HepG2 (cell line): ENCODE data around the gene TPGS1. TPM values are rescaled to one million over a fixed set of nuclear protein-coding genes. Genes with fewer than 3 reads are reported as not detected.

ENCODE experiments used
- AHR ChIP-seq: IDR thresholded peaks from 2 replicates; pipeline ENCODE4 v1.6.1; 2018; ENCODE audit warnings: missing genetic modification reagents, missing compliant biosample characterization
- ARID4A ChIP-seq: sonication (generic); formaldehyde crosslinking; IDR thresholded peaks from 2 replicates; pipeline ENCODE4 v1.5.0; 2020; ENCODE audit warnings: mild to moderate bottlenecking, missing genetic modification reagents, borderline replicate concordance
- ARID5B ChIP-seq: IDR thresholded peaks from 2 replicates; pipeline ENCODE4 v1.4.0; 2020; ENCODE audit warnings: mild to moderate bottlenecking, missing genetic modification reagents
- ATF3 ChIP-seq: sonication (generic); formaldehyde crosslinking; IDR thresholded peaks from 2 replicates; pipeline ENCODE4 v1.4.0; 2020; ENCODE audit warnings: missing genetic modification reagents
- CBFB ChIP-seq: sonication (generic); formaldehyde crosslinking; IDR thresholded peaks from 2 replicates; pipeline ENCODE4 v1.4.0; 2020; ENCODE audit warnings: missing genetic modification reagents
- FOSL1 ChIP-seq: sonication (generic); formaldehyde crosslinking; IDR thresholded peaks from 2 replicates; pipeline ENCODE4 v1.9.0; 2021; ENCODE audit warnings: missing genetic modification reagents, borderline replicate concordance
- FOXP4 ChIP-seq: sonication (generic); formaldehyde crosslinking; IDR thresholded peaks from 2 replicates; pipeline ENCODE4 v1.4.0; 2020; ENCODE audit warnings: missing genetic modification reagents
- HOXA5 ChIP-seq: sonication (generic); formaldehyde crosslinking; IDR thresholded peaks from 2 replicates; pipeline ENCODE4 v1.4.0; 2020; ENCODE audit warnings: missing genetic modification reagents
- POLR2G ChIP-seq: fragments of 200-400 bp; formaldehyde crosslinking; IDR thresholded peaks from 2 replicates; pipeline ENCODE4 v1.6.1; 2018; ENCODE audit warnings: mild to moderate bottlenecking, low read depth, low read length, moderate library complexity
- TARDBP ChIP-seq: sonication (generic); formaldehyde crosslinking; IDR thresholded peaks from 2 replicates; pipeline ENCODE4 v1.8.0; 2022; ENCODE audit warnings: mild to moderate bottlenecking, missing genetic modification reagents
- TFE3 ChIP-seq: IDR thresholded peaks from 2 replicates; pipeline ENCODE4 v1.6.1; 2016
- XRCC5 ChIP-seq: fragments of 200-400 bp; formaldehyde crosslinking; optimal IDR thresholded peaks from 2 replicates; pipeline ENCODE3; 2017; ENCODE audit warnings: mild to moderate bottlenecking, low read length
- ZMYM4 ChIP-seq: sonication (generic); formaldehyde crosslinking; IDR thresholded peaks from 2 replicates; pipeline ENCODE4 v1.8.1; 2023; ENCODE audit warnings: mild to moderate bottlenecking, missing genetic modification reagents
- ZNF260 ChIP-seq: sonication (generic); formaldehyde crosslinking; IDR thresholded peaks from 2 replicates; pipeline ENCODE4 v1.4.0; 2020; ENCODE audit warnings: missing genetic modification reagents, low read depth, mild to moderate bottlenecking, borderline replicate concordance
- ZNF543 ChIP-seq: sonication (generic); formaldehyde crosslinking; IDR thresholded peaks from 2 replicates; pipeline ENCODE4 v1.4.0; 2020; ENCODE audit warnings: mild to moderate bottlenecking, missing genetic modification reagents
- ZSCAN25 ChIP-seq: sonication (generic); formaldehyde crosslinking; IDR thresholded peaks from 2 replicates; pipeline ENCODE4 v1.8.0; 2022; ENCODE audit warnings: mild to moderate bottlenecking, missing genetic modification reagents
- ZSCAN9 ChIP-seq: IDR thresholded peaks from 2 replicates; pipeline ENCODE4 v1.6.1; 2016; ENCODE audit warnings: borderline replicate concordance
- polyA plus RNA-seq, 8 experiments: library from polyadenylated mRNA; depleted of rRNA in 3 of 8; stranded (reverse) in 7 of 8; unstranded in 1 of 8; fragments of >200 nt; fragmentation: Illumina TruSeq in 4 of 8; extraction: Trizol in 4 of 8; gene quantifications; 2 replicates each; pipeline versions ENCODE4 v1.2.1 to v1.2.3, GENCODE V29; 2011 to 2016; ENCODE audit warnings: low read depth in 4 of 8, missing spikeins in 1 of 8, mixed read lengths in 1 of 8; ENCODE audit not compliant: insufficient read depth in 1 of 8
- total RNA-seq, 5 experiments: library from RNA; depleted of rRNA; stranded (reverse); fragments of >200 nt; fragmentation: Illumina TruSeq; extraction: Trizol; gene quantifications; 2 replicates each; pipeline ENCODE4 v1.2.3, GENCODE V29; 2016; ENCODE audit warnings: low read depth in 1 of 5

The TPGS1 gene
- total and polyA plus RNA-seq, 2 of the 13 experiments (the other 11 are each of a cell fraction or from before 2014, with no cell fraction given) = 1.1 to 6.2 TPM

GRCh38 chr19:485583-486236, 21.6 kb upstream of the TPGS1 start (continued):
- TF ChIP-seq ARID5B (CRISPR knock-in tag) (0 out of 2 replicates have a peak, but pooled peaks have one; percentile 29), CBFB (peak; percentile 58; the same call in 1 of the 2 replicates), AHR (CRISPR knock-in tag) (peak; percentile 20; the same call in 1 of the 2 replicates), FOXP4 (CRISPR knock-in tag) (0 out of 2 replicates have a peak, but pooled peaks have one; percentile 18), ZNF543 (CRISPR knock-in tag) (no peak), TARDBP (0 out of 2 replicates have a peak, but pooled peaks have one; percentile 41), ZSCAN9 (CRISPR knock-in tag) (no peak), ARID4A (0 out of 2 replicates have a peak, but pooled peaks have one; percentile 31), ZMYM4 (CRISPR knock-in tag) (0 out of 2 replicates have a peak, but pooled peaks have one; percentile 36), TFE3 (CRISPR knock-in tag) (peak; percentile 94; the same call in 1 of the 2 replicates), FOSL1 (peak; percentile 31; the same call in 1 of the 2 replicates), ATF3 (CRISPR knock-in tag) (peak; percentile 35; the same call in 1 of the 2 replicates), ZSCAN25 (CRISPR knock-in tag) (peak; percentile 63; the same call in 1 of the 2 replicates), HOXA5 (CRISPR knock-in tag) (0 out of 2 replicates have a peak, but pooled peaks have one; percentile 41), POLR2G (peak; percentile 69), XRCC5 (peak; percentile 87), ZNF260 (CRISPR knock-in tag) (no peak)
